ENCODE measurements around the gene DCLRE1B. TPM values are rescaled to one million over a fixed set of nuclear protein-coding genes. Genes with fewer than 3 reads are reported as not detected.

Gene DCLRE1B
- total RNA-seq, 1 donor from 2014 or later = 5.3 TPM

DNA sequence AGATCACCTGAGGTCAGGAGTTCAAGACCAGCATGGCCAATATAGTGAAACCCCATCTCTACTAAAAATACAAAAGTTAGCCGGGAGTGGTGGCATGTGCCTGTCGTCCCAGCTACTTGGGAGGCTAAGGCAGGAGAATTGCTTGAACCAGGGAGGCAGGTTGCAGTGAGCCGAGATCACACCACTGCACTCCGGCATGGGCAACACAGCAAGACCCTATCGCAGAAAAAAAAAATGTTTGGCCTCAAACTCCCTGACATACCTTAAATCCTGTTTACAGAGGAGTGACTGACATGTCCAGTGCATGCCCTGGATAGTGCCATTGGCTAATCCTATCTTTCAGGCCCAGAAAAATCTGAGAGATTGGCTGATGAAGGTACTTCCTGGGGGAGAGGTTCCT lies 11.8 kb downstream of the DCLRE1B start:
- intact Hi-C loops (cut with DNase I) = no loop called here
- no peak for ATAC-seq
- no peak for DNase-seq (ENCODE audit: low spot score)

DNA sequence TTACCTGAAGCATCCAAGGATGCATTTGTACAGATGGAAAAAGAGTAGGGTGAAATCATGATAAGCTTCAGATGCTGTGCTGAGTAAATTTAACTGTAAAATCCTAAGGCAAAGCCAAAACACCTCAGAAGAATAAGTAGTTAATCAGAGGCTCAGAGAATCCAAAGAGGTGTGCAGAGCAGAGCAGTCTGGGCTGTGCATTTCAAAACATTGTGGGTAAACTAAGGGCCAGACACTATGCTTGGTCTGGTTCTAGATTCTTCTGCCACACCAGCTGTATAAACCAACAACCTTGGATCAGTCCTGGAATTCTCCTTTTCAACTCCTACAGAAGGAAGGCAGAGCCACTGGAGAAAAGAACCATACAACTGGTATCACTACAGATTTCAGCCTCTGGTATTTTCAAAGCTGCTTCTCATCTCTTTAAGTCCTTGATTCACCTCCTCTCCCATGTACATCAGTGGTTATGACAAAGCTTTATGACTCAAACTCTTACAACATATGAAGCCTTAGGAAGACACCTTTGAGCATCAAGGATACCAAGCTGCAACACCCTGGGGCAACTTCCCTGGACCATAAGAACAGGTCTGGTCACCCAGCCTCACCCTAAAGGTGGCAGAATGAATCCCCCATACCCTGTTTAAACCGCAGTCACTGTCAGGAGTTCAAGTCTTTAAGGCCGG lies 12.4 kb downstream of the DCLRE1B start:
- intact Hi-C loops (cut with DNase I) = no loop called here
- DNase-seq (ENCODE audit: low spot score) (no peak), ATAC-seq (no peak)

GRCh38 chr1:113918243-113918642 lies 13.1 kb downstream of the DCLRE1B start:
- intact Hi-C loops (cut with DNase I) = no loop called here

DNA sequence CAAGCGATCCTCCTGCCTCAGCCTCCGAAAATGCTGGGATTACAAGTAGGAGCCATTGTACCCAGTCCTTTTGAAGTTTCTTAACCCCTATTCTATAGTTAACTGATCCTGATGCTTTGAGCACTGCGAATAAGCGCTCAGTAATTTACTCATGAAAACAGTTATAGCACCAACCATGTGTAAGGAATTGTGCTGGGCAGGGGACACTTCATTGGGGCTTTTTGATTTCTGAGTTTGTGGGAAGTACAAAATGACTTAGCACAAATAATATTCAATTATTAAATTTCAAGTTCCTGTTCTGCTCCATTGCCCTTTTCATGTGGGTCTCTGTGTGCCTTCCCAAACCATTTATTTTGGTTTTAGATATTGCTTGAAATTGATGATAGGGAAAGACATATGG lies 17.8 kb downstream of the DCLRE1B start:
- ATAC-seq = no peak

More at GRCh38 chr1:113918243-113918642, 13.1 kb downstream of the DCLRE1B start:
- DNase-seq (ENCODE audit: low spot score) (no peak), ATAC-seq (no peak)

GRCh38 chr1:113924473-113924872 lies 19.3 kb downstream of the DCLRE1B start:
- intact Hi-C loops (cut with DNase I) = no loop called here
- no peak for DNase-seq (ENCODE audit: low spot score)

More for the DNA sequence above, 17.8 kb downstream of the DCLRE1B start:
- intact Hi-C loops (cut with DNase I) = no loop called here
- DNase-seq (ENCODE audit: low spot score) = no peak

DNA sequence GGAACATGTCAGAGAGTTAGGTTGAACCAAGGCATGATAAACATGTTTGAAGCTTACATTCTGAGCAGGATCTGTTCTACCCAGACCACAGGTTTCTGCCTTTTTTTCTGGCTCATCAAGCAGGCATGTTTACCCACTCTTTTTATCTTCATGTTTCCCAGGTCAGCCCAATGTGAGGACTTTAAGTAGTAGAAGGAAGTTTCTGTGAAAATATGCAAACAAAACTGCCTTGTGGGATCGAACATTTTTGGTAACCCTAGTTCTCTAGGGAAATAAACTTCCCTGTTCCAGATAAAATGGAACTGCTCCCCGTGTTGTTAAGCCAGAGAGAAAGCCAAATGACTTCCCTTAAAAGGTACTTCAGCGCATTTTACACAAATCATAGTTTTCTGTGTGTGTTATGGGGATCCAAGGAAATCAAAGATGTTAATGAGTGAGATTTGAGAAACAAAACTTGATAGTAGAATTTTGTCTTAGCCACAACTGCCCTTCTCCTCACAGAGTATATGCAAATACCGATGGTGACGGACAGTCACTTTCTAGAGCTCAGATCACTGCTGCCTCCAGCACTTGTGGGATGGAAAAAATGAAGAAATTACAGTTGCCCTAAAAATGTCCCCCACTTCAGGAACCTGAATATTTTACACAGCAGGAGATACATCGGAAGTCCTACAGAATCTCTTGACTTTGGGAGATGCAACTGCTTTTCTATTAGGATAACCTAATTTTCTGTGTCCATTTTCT lies 23.2 kb downstream of the DCLRE1B start:
- no peak for ATAC-seq
- DNase-seq (ENCODE audit: low spot score) = no peak
- intact Hi-C loops (cut with DNase I) = no loop called here

More at GRCh38 chr1:113924473-113924872, 19.3 kb downstream of the DCLRE1B start:
- no peak for ATAC-seq

DNA sequence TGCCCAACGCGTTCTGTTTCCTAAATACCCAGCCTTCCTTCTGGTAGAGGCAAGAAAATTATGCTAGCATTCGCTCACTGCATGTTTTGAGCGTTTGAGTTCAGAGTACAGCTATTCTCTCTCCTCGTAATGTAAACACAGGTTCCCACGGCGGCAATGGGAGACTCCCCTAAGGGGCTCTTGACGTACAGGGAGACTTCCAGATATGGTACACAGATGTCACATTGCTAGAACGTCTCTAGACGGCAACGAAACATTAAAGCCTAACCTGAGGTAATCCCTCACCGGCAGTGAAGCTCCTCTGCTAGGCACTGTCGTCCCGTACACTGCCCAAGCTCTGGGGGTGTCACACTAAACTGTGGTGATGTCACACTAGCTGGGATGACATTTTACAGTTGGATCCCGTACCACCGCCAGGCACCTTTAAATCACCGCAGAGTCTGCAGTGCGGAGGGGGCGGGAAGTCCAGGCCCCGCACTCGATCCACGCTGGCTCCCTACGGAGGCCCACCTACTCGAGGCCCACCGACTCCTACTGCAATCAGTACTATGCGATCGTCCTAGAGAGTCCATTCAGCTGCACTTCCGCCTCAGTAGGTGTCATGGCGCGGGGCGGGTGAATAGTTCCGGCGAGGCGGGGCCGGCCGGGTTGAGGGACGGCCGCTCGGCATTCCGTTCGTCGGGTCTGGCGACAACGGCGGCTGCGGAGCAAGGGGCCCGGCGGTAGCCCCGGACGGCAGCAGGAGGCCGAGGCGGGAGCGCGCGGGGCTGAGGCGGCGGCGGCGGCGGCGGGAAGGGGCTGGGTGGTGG lies 24.0 kb downstream of the DCLRE1B start, which contains the start of gene HIPK1:
Gene HIPK1 (plus strand): TSS at position 384 of the 809 bp plus-strand sequence.
- DNase-seq (ENCODE audit: low spot score) (peak; percentile 95), ATAC-seq (peak; percentile 97)
- intact Hi-C loops (cut with DNase I) = no loop called here

- peak; percentile 48 for ATAC-seq
- intact Hi-C loops (cut with DNase I) = no loop called here
- DNase-seq (ENCODE audit: low spot score) = peak; percentile 66
These were observed 24.8 kb downstream of the DCLRE1B start for GRCh38 chr1:113929750-113930498.

- no peak for DNase-seq (ENCODE audit: low spot score)
- intact Hi-C loops (cut with DNase I) = no loop called here
- ATAC-seq = peak; percentile 21
These were observed 25.5 kb downstream of the DCLRE1B start for GRCh38 chr1:113930499-113931161.

- intact Hi-C loops (cut with DNase I) = no loop called here
- DNase-seq (ENCODE audit: low spot score) = no peak
- no peak for ATAC-seq
These were observed 26.3 kb downstream of the DCLRE1B start for GRCh38 chr1:113931451-113931851.

- ATAC-seq = no peak
- DNase-seq (ENCODE audit: low spot score) = no peak
- intact Hi-C loops (cut with DNase I) = no loop called here
These were observed 28.9 kb downstream of the DCLRE1B start for GRCh38 chr1:113934006-113934405.

GRCh38 chr1:113934511-113935055 lies 29.5 kb downstream of the DCLRE1B start:
- ATAC-seq (no peak), DNase-seq (ENCODE audit: low spot score) (no peak)
- intact Hi-C loops (cut with DNase I) = no loop called here

GRCh38 chr1:113935176-113935575 lies 30.1 kb downstream of the DCLRE1B start:
- ATAC-seq (no peak), DNase-seq (ENCODE audit: low spot score) (no peak)
- intact Hi-C loops (cut with DNase I) = no loop called here

- ATAC-seq (no peak), DNase-seq (ENCODE audit: low spot score) (no peak)
- intact Hi-C loops (cut with DNase I) = no loop called here
These were observed 30.8 kb downstream of the DCLRE1B start for GRCh38 chr1:113935970-113936369.

DNA sequence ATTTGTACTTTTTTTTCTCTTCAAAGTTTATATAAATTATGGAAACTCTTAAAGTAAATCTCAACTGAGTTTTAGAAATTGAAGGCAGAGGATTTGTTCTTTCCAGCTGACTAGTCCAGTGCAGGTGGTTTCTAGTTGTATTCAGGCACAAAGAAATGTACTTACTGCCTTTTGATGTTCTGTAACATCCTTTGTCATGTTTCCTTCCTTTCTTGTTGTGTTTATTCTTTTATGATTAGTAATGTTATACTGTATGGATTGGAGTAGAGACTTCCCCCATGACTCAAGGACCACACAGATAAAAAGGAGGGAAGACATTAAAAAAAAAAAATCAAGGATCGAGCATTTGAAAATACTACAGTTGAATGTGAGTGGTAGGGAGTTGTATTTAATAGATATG lies 32.0 kb downstream of the DCLRE1B start:
- intact Hi-C loops (cut with DNase I) = no loop called here
- DNase-seq (ENCODE audit: low spot score) (no peak), ATAC-seq (no peak)

DNA sequence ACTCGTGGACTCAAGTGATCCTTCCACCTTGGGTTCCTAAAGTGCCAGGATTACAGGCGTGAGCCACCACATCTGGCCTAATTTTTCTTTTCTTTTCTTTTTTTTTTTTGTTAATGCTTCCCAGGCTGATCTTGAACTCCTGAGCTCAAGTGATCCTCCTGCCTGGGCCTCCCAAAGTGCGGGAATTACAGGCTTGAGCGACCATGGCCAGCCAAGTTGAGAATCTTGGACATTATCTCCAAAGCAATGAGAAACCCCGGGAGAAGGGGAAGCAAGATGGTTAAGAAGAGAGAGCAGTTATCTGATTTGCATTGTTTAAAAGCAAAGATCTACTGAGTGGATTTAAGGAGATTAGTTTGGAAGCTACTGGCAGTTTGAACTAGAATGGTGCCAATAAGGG lies 33.1 kb downstream of the DCLRE1B start:
- DNase-seq (ENCODE audit: low spot score) = no peak
- no peak for ATAC-seq
- intact Hi-C loops (cut with DNase I) = no loop called here

GRCh38 chr1:113940365-113941244 lies 35.5 kb downstream of the DCLRE1B start:
- ATAC-seq (no peak), DNase-seq (ENCODE audit: low spot score) (no peak)
- intact Hi-C loops (cut with DNase I) = no loop called here
